WTC11 (cell line): ENCODE results near the gene CACNA1E.

Source experiments
- ATF1 ChIP-seq: sonication (generic); formaldehyde crosslinking; IDR thresholded peaks from 2 replicates; pipeline ENCODE4 v1.8.1; 2023; ENCODE audit warnings: mild to moderate bottlenecking, moderate library complexity, missing genetic modification reagents
- E2F4 ChIP-seq: sonication (generic); formaldehyde crosslinking; IDR thresholded peaks from 2 replicates; pipeline ENCODE4 v1.8.1; 2022; ENCODE audit warnings: low read depth, mild to moderate bottlenecking, moderate library complexity, missing genetic modification reagents, borderline replicate concordance
- ELF4 ChIP-seq: sonication (generic); formaldehyde crosslinking; IDR thresholded peaks from 2 replicates; pipeline ENCODE4 v1.8.1; 2022; ENCODE audit warnings: low read depth, mild to moderate bottlenecking, moderate library complexity, missing genetic modification reagents
- KAT7 ChIP-seq: sonication (generic); formaldehyde crosslinking; IDR thresholded peaks from 2 replicates; pipeline ENCODE4 v1.8.1; 2023; ENCODE audit warnings: missing genetic modification reagents, mild to moderate bottlenecking, borderline replicate concordance
- MAX ChIP-seq: sonication (generic); formaldehyde crosslinking; IDR thresholded peaks from 2 replicates; pipeline ENCODE4 v1.8.0; 2022; ENCODE audit warnings: mild to moderate bottlenecking, missing genetic modification reagents
- TCF7 ChIP-seq: sonication (generic); formaldehyde crosslinking; IDR thresholded peaks from 2 replicates; pipeline ENCODE4 v1.8.0; 2022; ENCODE audit warnings: mild to moderate bottlenecking, low read depth, missing genetic modification reagents, moderate library complexity
- TF ChIP-seq, protein P1 (sequence below): fragments of 200-600 bp; IDR thresholded peaks from 2 replicates; pipeline ENCODE4 v1.8.0; 2022; ENCODE audit warnings: antibody characterized with exemption

GRCh38 chr1:181531441-181531840 lies 48.1 kb downstream of the CACNA1E start:
- TF ChIP-seq, protein P1, sequence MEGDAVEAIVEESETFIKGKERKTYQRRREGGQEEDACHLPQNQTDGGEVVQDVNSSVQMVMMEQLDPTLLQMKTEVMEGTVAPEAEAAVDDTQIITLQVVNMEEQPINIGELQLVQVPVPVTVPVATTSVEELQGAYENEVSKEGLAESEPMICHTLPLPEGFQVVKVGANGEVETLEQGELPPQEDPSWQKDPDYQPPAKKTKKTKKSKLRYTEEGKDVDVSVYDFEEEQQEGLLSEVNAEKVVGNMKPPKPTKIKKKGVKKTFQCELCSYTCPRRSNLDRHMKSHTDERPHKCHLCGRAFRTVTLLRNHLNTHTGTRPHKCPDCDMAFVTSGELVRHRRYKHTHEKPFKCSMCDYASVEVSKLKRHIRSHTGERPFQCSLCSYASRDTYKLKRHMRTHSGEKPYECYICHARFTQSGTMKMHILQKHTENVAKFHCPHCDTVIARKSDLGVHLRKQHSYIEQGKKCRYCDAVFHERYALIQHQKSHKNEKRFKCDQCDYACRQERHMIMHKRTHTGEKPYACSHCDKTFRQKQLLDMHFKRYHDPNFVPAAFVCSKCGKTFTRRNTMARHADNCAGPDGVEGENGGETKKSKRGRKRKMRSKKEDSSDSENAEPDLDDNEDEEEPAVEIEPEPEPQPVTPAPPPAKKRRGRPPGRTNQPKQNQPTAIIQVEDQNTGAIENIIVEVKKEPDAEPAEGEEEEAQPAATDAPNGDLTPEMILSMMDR: no peak
- no peak for TF ChIP-seq MAX (CRISPR knock-in tag)
- TF ChIP-seq ELF4 (CRISPR knock-in tag): no peak
- TF ChIP-seq TCF7 (CRISPR knock-in tag): no peak
- no peak for TF ChIP-seq E2F4 (CRISPR knock-in tag)
- TF ChIP-seq KAT7 (CRISPR knock-in tag): no peak
- TF ChIP-seq ATF1 (CRISPR knock-in tag): no peak
